ENCODE results near the gene POLN.

The POLN gene

DNA sequence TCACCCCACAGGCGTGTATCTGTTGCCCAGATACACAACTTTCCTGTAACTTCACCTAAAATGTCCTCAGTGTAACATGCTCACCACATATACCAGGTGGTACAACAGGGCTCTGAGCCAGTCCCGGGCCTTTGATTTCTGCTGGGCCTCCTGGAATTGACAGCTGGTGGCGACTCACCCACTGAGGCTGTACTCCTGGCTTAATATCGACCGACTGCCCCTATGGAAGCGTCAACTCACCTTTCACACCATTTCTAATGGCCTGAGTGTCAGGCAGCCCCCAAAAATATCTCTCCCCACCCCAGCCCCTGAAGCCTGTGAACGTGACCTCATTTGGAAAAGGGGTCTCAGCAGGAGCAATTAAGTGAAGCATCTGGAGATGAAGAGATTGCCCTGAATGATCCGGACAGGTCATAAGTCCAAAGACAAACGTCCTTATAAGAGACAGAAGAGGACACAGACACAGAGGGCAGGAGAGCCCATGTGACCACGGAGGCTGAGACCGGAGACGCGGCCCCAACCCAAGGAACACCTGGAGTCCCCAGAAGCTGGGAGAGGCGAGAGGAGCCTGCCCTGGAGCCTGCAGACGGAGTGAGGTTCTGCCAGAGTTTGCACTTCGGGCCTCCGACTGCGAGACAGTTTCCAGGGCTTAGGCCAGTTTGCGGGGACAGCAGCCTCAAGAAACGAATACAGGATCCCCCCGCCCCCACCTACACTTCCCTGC is 32.6 kb upstream of the POLN start:
- TF ChIP-seq CTCF (IDR thresholded peaks at IDR 0.05; ENCODE audit: low read depth, low read length) = no peak
- H3K4me3 ChIP-seq (replicated peaks in 1 of 2; ENCODE audit: low read depth in 2 of 2, low read length in 2 of 2) = no peak overlapping the region
- DNase-seq (ENCODE audit: low read depth in 2 of 2) = no peak

GRCh38 chr4:2273657-2274319 is 31.9 kb upstream of the POLN start:
- no peak for DNase-seq (ENCODE audit: low read depth in 2 of 2)
- no peak overlapping the region for H3K4me3 ChIP-seq (replicated peaks in 1 of 2; ENCODE audit: low read depth in 2 of 2, low read length in 2 of 2)
- no peak for TF ChIP-seq CTCF (IDR thresholded peaks at IDR 0.05; ENCODE audit: low read depth, low read length)

GRCh38 chr4:2273221-2273620 is 31.3 kb upstream of the POLN start:
- no peak for TF ChIP-seq CTCF (IDR thresholded peaks at IDR 0.05; ENCODE audit: low read depth, low read length)
- DNase-seq (ENCODE audit: low read depth in 2 of 2) = no peak
- H3K4me3 ChIP-seq (replicated peaks in 1 of 2; ENCODE audit: low read depth in 2 of 2, low read length in 2 of 2) = no peak overlapping the region

DNA sequence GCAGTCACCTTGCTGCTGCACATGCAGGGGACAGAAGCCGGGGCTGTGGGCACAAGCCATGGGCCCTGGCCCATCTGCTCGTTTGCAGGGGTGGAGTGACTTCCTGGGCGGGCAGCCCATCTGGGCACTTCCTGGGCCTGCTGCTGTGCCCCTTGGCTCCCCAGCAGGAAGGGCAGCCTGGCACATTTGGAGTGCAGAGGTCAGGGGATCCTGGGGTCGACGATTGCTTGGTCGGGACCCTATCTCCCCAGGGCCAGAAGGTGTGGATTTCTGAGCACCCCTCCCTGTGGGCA is 30.9 kb upstream of the POLN start:
- DNase-seq (ENCODE audit: low read depth in 2 of 2) = no peak
- TF ChIP-seq CTCF (IDR thresholded peaks at IDR 0.05; ENCODE audit: low read depth, low read length) = no peak
- no peak overlapping the region for H3K4me3 ChIP-seq (replicated peaks in 1 of 2; ENCODE audit: low read depth in 2 of 2, low read length in 2 of 2)

GRCh38 chr4:2272026-2272827 is 30.3 kb upstream of the POLN start:
- no peak for TF ChIP-seq CTCF (IDR thresholded peaks at IDR 0.05; ENCODE audit: low read depth, low read length)
- DNase-seq (ENCODE audit: low read depth in 2 of 2) = no peak

DNA sequence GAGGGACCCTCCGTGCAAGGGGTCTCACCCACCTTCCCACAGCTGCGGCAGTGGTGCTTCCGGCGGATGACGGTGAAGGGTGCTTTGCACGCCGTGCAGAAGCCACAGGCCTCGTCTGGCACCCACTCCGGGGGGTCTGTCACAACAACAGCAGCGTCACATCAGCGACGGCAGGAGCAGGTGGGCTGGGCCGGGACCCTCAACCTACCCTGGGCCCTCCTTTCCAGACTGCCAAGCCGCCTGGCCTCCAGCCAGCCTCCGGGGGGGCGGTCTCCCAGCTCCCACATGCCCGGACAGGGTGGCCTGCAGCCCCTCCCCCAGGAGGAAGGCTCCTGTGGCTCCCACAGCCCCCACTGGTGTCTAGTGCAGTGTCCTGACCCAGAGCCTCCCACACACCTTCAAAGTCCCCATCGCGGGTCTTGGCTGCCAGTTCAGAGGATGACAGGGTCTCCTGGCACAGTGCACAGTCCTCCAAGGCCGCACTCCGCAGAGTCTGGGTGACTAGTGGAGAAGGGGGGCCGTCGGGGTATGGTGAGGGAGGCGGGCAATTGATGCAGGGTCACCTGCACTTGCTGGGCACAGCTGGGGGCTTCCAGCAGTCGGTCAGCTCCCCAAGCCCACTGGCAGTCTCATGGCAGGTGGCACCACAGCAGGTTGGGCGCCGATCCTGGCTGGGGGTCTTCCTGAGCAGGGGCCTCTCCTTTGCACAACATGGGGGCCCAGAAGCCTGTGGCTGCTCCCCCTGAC is 29.5 kb upstream of the POLN start:
- H3K4me3 ChIP-seq (replicated peaks in 1 of 2; ENCODE audit: low read depth in 2 of 2, low read length in 2 of 2) = no peak overlapping the region
- no peak for DNase-seq (ENCODE audit: low read depth in 2 of 2)
- no peak for TF ChIP-seq CTCF (IDR thresholded peaks at IDR 0.05; ENCODE audit: low read depth, low read length)

More at GRCh38 chr4:2272026-2272827, 30.3 kb upstream of the POLN start:
- H3K4me3 ChIP-seq (replicated peaks in 1 of 2; ENCODE audit: low read depth in 2 of 2, low read length in 2 of 2) = no peak overlapping the region

All from cardiac fibroblast (primary cell).